ENCODE measurements around the gene DNAH1. TPM values are rescaled to one million over a fixed set of nuclear protein-coding genes. Genes with fewer than 3 reads are reported as not detected.
A peak's percentile ranks its signal among the peaks of the same experiment; 100 is the strongest.

The DNAH1 gene
- total and polyA plus RNA-seq, 2 experiments from 2014 or later = 0.81 to 4.0 TPM

DNA sequence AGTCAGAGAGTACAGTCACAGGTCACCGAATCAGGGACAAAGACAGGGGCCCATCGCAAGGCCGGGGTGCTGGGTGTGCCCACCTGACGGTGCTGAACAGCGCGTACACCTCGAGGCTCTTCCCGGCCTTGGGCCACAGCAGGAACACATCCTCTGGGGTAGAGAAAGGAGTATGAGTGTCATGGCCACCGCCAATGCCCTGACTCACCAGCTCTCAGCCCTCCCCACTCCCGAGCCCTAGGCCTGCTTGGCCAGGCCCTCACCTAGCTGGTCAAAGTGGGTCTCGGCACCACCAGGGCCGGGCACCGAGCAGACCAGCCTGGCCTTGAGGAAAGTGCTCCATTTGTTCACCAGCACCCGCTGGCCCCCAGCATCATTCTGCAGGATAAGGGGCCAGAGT is 124.6 kb downstream of the DNAH1 start:
- 82 to 86% methylated on average over 13 to 14 of the region's 14 CpGs for WGBS, 2 experiments (ENCODE audit: low coverage in 1 of 2, low lambda C conversion rate in 2 of 2, missing lambda C conversion rate in 2 of 2)
- Histone ChIP-seq H3K27me3 (replicated peaks; ENCODE audit: insufficient read depth) (no peaks in the 10 kb centered on the region), H3K4me3 (no peak overlapping the region), H3K9me2 (ENCODE audit: insufficient read depth) (no peaks in the 10 kb centered on the region), H3K27ac (no peak overlapping the region), H3K9me3 (ENCODE audit: low read depth) (no peaks in the 10 kb centered on the region), H3K4me2 (ENCODE audit: unreplicated experiment) (no peak overlapping the region), H2AFZ (no peak overlapping the region), H3K9ac (no peak overlapping the region), H3K36me3 (ENCODE audit: low read depth) (no peaks in the 10 kb centered on the region), H3K79me2 (ENCODE audit: insufficient read depth) (no peaks in the 10 kb centered on the region), H4K20me1 (ENCODE audit: insufficient read depth) (no peaks in the 10 kb centered on the region), H3K4me1 (ENCODE audit: insufficient read depth) (peaks cover 8% of the 10 kb centered on the region; the same call in 1 of the 2 replicates), H3F3A (ENCODE audit: insufficient read depth) (no peaks in the 10 kb centered on the region)
- TF ChIP-seq EZH2phosphoT487 (IDR thresholded peaks at IDR 0.05; ENCODE audit: insufficient read depth, low read depth) (no peak), EZH2 (IDR thresholded peaks at IDR 0.05; ENCODE audit: insufficient read depth, poor library complexity, severe bottlenecking) (no peak)
- in situ Hi-C loops (cut with MboI) = no loop called here
- DNase-seq = peak; percentile 28

GRCh38 chr3:52441091-52441771 is 125.1 kb downstream of the DNAH1 start:
- Histone ChIP-seq H3K27me3 (replicated peaks; ENCODE audit: insufficient read depth) (no peaks in the 10 kb centered on the region), H3K9me2 (ENCODE audit: insufficient read depth) (no peaks in the 10 kb centered on the region), H3K4me3 (no peak overlapping the region), H4K20me1 (ENCODE audit: insufficient read depth) (no peaks in the 10 kb centered on the region), H3K4me1 (ENCODE audit: insufficient read depth) (peaks cover 8% of the 10 kb centered on the region; the same call in 1 of the 2 replicates), H3K27ac (no peak overlapping the region), H3K9ac (no peak overlapping the region), H3K4me2 (ENCODE audit: unreplicated experiment) (no peak overlapping the region), H3K79me2 (ENCODE audit: insufficient read depth) (no peaks in the 10 kb centered on the region), H3K36me3 (ENCODE audit: low read depth) (no peaks in the 10 kb centered on the region), H3K9me3 (ENCODE audit: low read depth) (no peaks in the 10 kb centered on the region), H3F3A (ENCODE audit: insufficient read depth) (no peaks in the 10 kb centered on the region), H2AFZ (no peak overlapping the region)
- DNase-seq = no peak
- no peak for TF ChIP-seq EZH2 (IDR thresholded peaks at IDR 0.05; ENCODE audit: insufficient read depth, poor library complexity, severe bottlenecking)
- no peak for TF ChIP-seq EZH2phosphoT487 (IDR thresholded peaks at IDR 0.05; ENCODE audit: insufficient read depth, low read depth)
- 90 to 91% methylated on average over 22 to 23 of the region's 23 CpGs for WGBS, 2 experiments (ENCODE audit: low coverage in 1 of 2, low lambda C conversion rate in 2 of 2, missing lambda C conversion rate in 2 of 2)
- in situ Hi-C loops (cut with MboI) = no loop called here

DNA sequence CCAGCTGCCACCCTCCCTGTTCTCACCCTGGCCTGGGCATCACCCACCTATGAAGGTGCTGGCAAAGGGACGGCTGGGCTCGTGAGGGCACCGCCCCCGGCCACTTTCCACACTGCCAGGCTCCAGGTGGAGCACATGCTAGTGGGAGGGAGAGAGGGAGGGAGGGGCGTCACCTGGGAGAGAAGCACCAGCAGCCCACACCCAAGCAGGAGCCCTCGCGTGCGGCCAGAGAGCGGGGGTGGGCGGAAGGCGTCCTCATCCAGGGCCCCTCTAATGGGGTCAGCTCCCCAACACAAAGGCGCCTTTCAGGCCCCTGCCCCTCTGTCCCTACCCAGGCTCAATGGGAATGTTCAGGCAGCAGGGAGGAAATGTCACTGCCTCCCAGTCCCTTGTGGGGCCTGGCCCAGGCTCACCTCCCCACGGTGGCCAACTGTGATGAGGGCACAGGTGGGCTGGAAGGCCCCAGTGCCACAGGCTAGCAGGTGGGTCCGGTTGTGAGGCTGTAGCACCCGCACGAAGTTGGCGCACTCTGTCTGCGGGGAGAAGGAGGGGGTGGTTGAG is 125.7 kb downstream of the DNAH1 start:
- in situ Hi-C loops (cut with MboI) = no loop called here
- no peaks in the 10 kb centered on the region for H3K27me3 ChIP-seq (replicated peaks; ENCODE audit: insufficient read depth)

DNA sequence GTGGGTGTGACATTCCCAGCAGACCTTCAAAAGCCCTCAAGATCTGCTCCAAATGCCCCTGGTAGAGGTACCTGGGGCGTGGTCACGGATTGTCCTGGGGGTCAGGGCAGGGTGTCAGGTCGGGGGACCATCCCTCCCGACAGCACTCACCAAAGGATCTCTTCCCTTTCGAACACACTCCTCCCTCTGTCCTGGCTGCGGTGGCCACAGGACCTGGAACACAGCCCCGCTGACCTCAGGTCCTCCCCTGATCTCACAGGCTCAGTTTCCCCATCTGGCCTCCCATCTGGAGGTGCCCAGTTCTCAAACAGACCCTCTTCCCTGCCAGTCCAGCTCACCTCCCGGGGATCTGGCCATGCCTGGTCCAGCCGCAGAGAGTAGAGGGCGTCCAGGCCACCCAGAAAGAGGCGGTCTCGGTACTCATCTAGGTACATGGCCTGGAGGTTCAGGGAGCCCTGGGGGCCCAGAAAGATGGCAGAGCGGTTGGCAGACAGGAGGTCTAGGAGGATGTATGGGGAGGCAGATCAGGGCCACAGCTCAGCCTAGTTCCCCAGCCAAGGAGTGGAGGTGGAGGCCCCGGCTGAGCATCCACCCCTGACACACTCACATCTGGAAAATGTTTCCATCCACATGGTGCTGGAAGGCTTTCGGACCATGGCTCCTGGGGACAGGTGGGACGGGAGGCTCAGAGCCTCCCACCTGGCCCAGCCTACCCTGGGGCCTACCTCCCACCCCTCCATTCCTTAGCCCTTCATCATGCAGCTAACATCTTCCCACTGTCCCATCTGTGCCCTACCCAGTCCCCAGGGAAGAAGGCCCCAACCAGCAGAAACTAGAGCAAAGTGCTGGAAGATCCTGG is 126.5 kb downstream of the DNAH1 start:
- Histone ChIP-seq H3K4me2 (ENCODE audit: unreplicated experiment) (no peak overlapping the region), H3K9me2 (ENCODE audit: insufficient read depth) (no peaks in the 10 kb centered on the region), H3K9me3 (ENCODE audit: low read depth) (no peaks in the 10 kb centered on the region), H3K36me3 (ENCODE audit: low read depth) (no peaks in the 10 kb centered on the region), H3K4me3 (no peak overlapping the region), H2AFZ (no peak overlapping the region), H3F3A (ENCODE audit: insufficient read depth) (no peaks in the 10 kb centered on the region), H3K27me3 (replicated peaks; ENCODE audit: insufficient read depth) (no peaks in the 10 kb centered on the region), H3K4me1 (ENCODE audit: insufficient read depth) (no peaks in the 10 kb centered on the region), H3K9ac (no peak overlapping the region), H4K20me1 (ENCODE audit: insufficient read depth) (no peaks in the 10 kb centered on the region), H3K79me2 (ENCODE audit: insufficient read depth) (no peaks in the 10 kb centered on the region), H3K27ac (no peak overlapping the region)
- 78 to 79% methylated on average over 12 to 16 of the region's 16 CpGs for WGBS, 2 experiments (ENCODE audit: low coverage in 1 of 2, low lambda C conversion rate in 2 of 2, missing lambda C conversion rate in 2 of 2)
- TF ChIP-seq EZH2phosphoT487 (IDR thresholded peaks at IDR 0.05; ENCODE audit: insufficient read depth, low read depth) = no peak
- TF ChIP-seq EZH2 (IDR thresholded peaks at IDR 0.05; ENCODE audit: insufficient read depth, poor library complexity, severe bottlenecking) = no peak
- in situ Hi-C loops (cut with MboI) = no loop called here
- DNase-seq = no peak

More for the DNA sequence above, 125.7 kb downstream of the DNAH1 start:
- H3K79me2 ChIP-seq (ENCODE audit: insufficient read depth) = no peaks in the 10 kb centered on the region
- no peak for TF ChIP-seq EZH2 (IDR thresholded peaks at IDR 0.05; ENCODE audit: insufficient read depth, poor library complexity, severe bottlenecking)
- no peak for TF ChIP-seq EZH2phosphoT487 (IDR thresholded peaks at IDR 0.05; ENCODE audit: insufficient read depth, low read depth)
- no peak overlapping the region for H2AFZ ChIP-seq
- no peak for DNase-seq
- no peaks in the 10 kb centered on the region for H3K9me2 ChIP-seq (ENCODE audit: insufficient read depth)
- no peak overlapping the region for H3K4me2 ChIP-seq (ENCODE audit: unreplicated experiment)
- H3F3A ChIP-seq (ENCODE audit: insufficient read depth) = no peaks in the 10 kb centered on the region
- H4K20me1 ChIP-seq (ENCODE audit: insufficient read depth) = no peaks in the 10 kb centered on the region
- no peaks in the 10 kb centered on the region for H3K9me3 ChIP-seq (ENCODE audit: low read depth)
- 76 to 79% methylated on average over 12 to 18 of the region's 18 CpGs for WGBS, 2 experiments (ENCODE audit: low coverage in 1 of 2, low lambda C conversion rate in 2 of 2, missing lambda C conversion rate in 2 of 2)
- H3K27ac ChIP-seq = no peak overlapping the region
- H3K36me3 ChIP-seq (ENCODE audit: low read depth) = no peaks in the 10 kb centered on the region
- peaks cover 2% of the 10 kb centered on the region; the same call in 1 of the 2 replicates for H3K4me1 ChIP-seq (ENCODE audit: insufficient read depth)
- no peak overlapping the region for H3K9ac ChIP-seq
- H3K4me3 ChIP-seq = no peak overlapping the region
